Stimulated activated CD4-positive, alpha-beta T cell treated with anti-CD3 and anti-CD28 coated beads, Interleukin-12 subunit alpha, Interleukin-12 subunit beta, amount 100 ng/mL, for 48 hours (primary cell): Measurements from ENCODE around the gene APBB3.
A peak's percentile ranks its signal among the peaks of the same experiment; 100 is the strongest.

Experiments used
- DNase-seq, 3 donors: peaks; one replicate each; pipeline ENCODE4 v3.0.0-alpha.2; 2020; ENCODE audit warnings: low read depth in 2 of 3, low spot score in 1 of 3

The APBB3 gene

DNA sequence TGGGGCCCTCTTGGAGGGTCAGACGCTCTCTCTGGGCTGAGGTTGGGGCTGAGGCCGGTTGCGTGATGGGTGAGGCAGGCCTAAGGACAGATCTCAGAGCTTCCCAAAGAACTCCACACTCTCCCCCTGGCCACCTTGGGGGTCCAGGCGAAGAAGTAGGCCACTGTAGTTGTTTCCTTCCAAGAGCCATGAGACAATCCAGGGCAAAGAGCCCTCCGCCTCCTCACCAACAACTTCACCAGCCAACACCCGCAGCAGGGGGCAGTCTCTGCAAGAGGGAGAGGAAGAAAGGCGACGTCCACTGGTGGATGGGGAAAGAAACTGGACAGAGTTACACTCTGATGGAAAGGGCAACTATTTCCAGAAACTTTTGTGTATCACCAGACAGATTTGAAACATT is 10.9 kb upstream of the APBB3 start:
- no peak for DNase-seq

DNA sequence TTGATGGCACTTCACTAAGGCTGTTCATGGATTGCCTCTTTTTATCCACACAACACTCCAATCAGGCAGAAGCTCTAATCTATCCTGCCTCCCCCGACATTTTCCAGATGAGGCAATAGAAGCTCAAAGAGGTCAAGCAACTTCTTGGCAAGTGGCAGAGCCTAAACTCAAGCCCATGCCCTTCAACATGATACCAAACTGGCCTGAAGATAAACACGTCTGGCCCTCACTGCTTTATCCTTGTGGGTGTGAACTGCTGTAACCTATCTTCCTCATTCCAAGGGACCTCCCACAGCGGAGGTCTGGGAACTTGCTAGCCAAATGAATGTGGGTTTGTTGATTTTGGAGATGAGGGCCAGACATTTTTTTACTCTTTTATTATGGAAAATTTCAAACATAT is 9.8 kb upstream of the APBB3 start:
- no peak for DNase-seq

DNA sequence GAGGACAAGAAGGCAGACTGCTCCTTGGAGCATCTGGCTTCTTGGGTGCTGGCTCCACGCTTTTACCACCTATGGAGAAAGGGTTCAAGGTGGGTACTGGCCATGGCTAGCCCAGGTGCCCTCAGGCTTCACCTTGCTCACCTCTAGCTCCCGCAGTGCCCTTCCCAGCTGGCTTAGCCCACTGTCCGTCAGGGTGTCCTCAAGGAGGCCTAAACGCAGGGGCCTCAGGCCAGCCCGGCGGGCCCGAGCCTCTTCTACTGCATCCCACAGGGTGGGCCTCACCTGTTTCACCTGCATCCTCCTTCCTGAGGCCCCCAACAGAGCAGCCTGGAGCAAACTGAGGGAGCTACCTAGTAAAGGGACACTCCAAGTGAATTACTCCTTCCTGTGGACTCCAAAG is 9.3 kb upstream of the APBB3 start:
- no peak for DNase-seq

DNA sequence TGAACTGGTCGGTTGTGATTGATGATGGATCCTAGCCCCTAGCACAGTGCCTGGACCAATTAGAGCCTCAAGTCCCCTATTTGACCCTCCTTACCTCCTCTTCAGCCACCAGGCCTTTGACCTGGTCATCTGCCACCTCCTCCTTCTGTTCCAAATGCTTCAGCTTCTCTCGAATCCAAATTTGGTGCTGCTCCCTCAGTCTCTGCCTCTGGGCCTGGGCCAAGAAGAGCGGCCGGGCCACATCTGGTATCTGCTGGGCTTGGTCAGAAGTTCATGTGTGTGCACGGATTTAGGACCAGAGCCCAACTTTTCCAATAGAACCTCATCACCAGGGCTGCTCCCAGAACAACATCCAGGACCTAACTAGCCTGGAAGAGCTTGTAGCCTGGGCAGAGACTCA is 6.7 kb upstream of the APBB3 start:
- DNase-seq: no peak

DNA sequence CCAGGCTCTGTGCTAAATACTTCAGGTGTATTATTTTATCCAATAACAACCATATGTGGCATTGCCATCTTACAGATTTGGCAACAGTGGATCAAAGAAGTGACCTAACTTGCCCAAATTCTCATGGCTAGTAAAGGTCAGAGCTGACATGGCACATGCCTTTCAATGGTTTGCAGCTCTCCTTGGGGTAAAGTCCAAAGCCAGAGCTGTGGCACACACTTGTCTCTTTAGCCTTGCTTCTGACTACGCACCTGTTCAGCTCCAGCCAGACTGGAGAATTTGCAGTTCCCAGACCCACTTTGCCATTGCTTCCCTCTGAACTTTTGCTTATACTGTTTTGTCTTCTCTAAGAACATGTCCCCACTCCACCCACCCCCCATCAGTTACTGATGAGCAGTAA is 6.1 kb upstream of the APBB3 start:
- no peak for DNase-seq

DNA sequence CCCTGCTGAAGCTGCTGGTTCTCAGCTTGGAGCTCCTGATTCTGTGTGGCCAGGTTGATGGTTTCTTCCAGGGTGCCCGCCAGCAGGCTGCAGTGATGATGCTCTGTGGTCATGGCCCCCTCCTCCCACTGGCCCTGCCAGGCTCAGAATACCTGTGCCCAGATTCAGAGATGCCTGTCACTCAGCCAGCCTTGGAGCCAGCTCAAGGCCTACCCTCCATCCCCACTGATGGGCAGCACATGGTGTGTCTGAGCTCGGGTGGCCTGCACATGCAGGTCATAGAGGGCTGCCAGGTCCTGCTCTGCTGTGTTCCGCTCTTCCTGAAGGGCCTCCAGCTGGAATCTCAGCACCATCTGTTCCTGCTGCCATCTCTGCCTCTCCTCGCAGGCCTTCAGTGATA is 5.7 kb upstream of the APBB3 start:
- DNase-seq: no peak

DNA sequence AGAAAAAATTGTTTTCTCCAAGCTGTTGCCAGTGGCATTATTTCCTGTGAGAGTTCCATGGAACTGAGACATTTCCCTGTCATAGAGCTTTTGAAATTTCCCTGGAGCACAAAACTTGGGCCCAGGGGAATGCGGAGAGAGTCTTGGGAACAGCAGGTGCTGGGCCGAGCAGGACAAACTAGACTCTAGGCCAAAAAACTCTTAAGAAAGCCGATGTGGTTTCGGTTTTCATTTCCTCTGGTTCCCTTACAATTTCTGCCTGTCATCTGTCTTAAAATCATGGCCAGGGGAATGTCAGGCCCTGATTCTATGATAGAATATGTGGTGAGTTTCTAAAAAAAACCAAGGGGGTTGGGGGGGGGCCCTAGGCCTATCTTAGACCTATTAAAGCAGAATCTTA is 4.8 kb upstream of the APBB3 start:
- no peak for DNase-seq

DNA sequence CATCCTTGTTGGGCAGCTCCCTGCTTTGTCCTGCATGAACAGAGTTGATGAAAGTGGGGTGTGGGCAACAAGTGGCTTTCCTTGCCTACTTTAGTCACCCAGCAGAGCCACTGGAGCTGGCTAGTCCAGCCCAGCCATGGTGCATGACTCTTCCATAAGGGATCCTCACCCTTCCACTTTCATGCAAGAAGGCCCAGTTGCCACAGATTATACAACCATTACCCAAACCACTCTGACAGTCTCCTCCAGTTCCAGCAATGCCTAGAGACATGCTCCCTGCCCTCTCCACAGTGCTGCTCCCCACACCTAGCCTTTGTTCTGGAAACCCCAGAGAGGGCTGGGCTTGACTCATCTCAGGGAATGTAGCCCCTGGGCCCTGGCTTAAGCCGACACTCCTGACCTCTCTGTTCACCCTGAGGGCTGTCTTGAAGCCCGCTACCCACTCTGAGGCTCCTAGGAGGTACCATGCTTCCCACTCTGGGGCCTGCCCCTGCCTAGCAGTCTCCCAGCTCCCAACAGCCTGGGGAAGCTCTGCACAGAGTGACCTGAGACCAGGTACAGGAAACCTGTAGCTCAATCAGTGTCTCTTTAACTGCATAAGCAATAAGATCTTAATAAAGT is 4.2 kb upstream of the APBB3 start:
- no peak for DNase-seq

DNA sequence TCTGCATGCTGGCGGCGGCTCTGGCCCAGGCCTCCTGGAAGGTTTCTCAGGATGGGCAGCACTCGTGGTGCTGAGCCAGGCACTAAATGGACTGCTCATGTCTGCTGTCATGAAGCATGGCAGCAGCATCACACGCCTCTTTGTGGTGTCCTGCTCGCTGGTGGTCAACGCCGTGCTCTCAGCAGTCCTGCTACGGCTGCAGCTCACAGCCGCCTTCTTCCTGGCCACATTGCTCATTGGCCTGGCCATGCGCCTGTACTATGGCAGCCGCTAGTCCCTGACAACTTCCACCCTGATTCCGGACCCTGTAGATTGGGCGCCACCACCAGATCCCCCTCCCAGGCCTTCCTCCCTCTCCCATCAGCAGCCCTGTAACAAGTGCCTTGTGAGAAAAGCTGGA is 3.5 kb upstream of the APBB3 start:
- DNase-seq: no peak

DNA sequence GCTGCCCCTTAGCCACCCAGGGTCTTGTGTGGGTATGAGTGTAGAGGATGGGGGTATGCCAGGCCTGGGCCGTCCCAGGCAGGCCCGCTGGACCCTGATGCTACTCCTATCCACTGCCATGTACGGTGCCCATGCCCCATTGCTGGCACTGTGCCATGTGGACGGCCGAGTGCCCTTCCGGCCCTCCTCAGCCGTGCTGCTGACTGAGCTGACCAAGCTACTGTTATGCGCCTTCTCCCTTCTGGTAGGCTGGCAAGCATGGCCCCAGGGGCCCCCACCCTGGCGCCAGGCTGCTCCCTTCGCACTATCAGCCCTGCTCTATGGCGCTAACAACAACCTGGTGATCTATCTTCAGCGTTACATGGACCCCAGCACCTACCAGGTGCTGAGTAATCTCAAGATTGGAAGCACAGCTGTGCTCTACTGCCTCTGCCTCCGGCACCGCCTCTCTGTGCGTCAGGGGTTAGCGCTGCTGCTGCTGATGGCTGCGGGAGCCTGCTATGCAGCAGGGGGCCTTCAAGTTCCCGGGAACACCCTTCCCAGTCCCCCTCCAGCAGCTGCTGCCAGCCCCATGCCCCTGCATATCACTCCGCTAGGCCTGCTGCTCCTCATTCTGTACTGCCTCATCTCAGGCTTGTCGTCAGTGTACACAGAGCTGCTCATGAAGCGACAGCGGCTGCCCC is 2.9 kb upstream of the APBB3 start:
- DNase-seq: no peak

DNA sequence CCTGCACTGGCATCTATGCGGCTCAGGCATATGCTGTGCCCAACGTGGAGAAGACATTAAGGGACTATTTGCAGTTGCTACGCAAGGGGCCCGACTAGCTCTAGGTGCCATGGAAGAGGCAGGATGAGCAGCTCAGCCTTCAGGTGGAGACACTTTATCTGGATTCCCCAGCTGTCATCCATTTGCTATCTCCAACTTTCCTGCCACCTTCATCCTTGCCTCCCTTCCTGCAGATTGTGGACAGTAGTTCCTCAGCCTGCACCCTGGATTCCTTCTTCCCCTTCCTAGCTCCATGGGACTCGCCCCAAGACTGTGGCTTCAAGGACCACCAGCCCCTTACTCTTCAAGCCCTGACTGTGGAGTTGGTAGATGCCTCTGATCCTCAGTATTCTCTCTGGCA is 2.3 kb upstream of the APBB3 start:
- DNase-seq: no peak

DNA sequence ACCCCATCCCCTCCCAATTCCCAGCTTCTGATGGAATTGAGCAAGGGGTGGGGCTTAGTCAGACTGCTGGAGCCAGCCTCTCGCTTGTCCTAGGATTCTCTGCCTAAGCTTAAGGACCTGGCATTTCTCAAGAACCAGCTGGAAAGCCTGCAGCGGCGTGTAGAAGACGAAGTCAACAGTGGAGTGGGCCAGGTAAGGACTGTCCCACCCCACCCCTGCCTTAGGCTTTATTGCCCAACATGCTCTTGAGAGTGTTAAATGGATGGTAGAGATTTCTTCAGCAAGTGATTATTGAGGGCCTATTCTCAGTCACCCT is 1.3 kb upstream of the APBB3 start:
- no peak for DNase-seq

DNA sequence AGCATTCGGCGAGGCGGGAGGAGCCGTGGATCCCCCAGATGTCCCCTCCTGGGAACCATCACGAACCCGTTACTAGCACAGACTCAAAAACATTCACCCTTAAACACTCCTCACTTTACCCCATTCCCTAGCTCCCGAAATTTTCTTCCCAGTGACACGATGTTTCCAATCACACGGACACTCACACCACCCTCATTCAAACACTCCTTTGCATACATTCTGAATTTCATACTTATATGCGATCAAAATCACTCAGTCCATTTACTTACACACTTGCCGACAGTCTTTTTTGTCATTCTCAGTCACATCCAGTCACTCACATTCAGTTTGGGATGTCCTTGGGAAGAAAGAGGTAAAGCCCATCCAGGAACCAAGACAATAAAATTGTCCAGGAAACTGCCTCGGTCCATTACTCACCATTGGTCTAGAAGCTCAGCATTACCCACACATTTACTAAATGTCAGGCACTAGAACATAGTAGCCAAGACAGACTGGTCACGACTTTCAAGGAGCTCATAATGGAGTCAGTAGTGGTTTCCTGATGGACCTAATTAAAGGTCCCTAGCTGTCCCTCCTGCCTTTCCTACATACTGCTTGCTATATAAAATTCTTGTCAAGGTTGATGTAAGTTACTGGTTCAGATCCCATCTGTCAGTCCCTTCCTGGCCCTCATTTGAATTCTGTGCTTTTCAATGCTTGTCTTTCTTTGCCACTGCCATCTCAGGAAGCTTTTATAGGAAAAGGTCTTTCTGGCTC is 804 bp upstream of the APBB3 start:
- DNase-seq: no peak

DNA sequence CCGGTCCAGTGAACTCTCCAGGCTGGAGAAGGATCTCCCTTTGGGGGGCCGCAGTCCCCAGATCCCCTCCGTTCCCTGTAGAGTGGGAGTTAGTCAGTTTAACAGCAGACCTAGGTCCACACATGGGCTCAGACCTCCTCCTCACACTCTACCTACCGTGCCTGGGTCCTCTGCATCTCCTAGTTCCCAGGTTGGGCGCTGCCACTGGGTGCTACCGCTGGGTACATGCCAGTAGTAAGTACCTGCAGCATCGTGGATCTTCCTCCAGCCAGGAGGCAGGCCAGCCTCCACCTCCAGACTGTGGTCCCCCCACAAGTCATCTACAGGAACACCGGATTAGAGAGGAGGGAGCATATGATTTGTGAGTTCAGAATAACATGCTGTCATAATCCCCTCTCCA is 802 bp downstream of the APBB3 start:
- DNase-seq: no peak

DNA sequence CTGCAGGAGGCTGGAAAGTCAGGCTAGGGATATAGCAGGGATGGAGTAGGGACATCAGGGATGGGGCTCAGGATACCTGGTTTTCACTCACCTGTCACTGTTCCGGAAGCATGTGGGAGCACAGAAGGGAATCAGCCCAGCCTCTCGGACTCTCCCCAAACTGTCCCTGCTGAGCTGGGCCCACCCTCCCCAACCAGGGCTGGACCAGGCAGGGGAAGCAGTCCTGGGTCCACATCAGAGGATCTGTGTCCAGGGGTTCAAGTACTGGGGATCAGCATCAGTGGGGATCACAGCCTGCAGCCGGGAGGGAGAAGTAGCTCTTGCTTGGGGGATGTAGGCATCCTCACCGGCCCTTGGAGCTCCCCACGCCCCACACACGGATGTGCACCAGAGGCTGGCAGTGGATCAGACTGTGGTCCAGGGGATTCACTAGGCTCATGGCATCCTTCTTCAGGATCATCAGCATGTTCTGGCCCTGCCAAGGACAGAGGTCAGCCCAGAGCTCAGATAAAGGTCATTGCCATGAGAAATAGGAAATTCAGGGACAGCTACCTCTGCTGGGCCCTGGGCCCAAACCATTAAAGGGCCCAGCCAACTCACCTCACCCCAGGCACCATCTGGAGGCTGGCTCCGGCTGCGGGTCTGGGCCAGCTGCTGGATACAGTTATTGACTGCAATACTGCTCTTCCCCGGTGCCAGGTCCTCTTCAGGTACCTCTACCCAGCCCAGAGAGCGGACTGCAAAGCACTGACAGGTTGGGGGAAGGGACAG is 2.5 kb downstream of the APBB3 start:
- no peak for DNase-seq

DNA sequence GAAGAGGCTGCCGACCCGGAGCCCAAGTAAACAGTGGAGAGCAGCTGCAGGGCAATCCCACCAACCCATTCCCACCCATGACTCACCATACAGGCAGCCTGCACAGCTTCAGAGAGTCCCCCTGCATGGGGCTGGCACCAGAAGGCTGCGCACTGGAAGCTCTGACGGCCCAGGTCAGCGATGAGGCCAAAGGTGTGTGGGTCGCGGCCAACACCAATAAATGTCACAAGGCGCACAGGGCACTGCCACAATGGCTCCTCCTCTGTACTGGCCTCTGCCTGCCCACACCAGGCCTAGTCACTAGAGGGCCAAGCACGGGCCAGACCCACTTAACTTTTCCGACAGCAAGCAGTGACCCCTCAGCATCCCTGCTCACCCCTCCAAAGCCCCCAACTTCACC is 4.2 kb downstream of the APBB3 start:
- no peak for DNase-seq

DNA sequence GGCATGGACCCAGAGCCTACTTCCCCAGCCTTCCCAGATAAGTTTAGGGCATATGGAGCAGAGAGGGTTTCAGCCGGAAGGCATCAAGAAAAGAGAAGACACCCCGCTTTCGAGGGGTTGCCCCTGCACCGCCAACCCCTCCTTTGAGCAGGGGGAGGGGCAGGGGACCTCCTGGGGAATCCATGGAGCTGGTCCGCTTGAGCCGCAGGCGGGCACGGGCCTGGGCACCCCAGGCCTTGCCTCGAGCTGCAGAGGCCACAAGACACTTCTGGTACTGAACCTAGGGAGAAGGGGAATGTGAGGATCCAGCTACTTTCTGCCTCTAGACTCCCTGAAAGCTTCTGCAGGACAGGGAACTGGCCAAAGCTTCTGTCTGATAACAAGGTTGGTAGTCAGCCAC is 5.9 kb downstream of the APBB3 start:
- DNase-seq: no peak

DNA sequence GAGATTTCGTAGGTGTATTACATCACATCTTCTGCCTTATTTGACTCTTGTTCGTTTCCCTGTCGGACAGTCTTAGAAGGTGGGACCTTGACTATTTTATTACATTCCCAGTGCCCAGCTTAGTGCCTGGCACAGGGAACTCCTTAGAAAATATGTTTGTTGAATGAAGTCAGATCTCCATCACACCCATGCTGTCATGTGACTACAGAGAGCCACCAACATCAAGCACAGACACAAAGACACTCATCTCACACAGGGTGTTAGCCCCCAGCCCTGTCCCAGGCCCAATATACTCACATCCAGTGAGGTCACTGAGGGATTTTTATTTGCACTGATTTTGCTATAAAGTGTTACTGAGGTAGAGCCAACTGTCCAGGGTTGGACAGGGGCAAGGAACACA is 6.4 kb downstream of the APBB3 start:
- no peak for DNase-seq

DNA sequence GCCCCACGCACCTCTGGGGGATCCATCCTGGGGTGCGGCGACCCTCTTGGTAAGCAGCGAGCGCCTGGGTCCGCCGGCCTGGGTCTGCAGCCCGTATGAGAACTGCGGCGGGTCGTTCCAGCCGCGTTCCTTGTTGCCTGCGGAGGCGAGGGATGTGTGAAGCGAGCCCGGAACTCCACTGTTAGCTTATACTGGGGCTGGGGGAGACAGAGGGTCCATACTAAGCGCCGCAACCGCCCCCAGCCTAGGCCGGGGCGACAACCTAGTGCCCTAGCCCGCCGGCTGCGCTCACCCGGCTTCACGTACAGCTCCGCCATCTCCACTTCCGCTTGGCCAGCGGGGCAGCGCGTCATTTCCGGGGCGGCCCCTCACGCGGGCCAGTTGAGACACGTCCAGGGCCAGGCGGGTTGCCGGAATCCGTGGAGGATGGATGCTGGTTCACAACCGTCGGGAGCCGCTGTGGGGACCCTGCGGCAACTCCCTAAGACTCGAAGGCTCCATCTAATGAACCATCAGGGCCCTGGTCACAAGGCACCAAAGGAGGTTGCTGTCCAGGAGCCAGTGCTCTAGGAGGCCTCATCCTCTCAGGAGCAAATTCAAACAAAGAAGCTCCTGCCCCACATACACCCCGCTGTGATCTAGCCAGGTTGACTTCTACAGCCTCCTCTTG is 7.1 kb downstream of the APBB3 start, which contains the start of gene SRA1:
Gene SRA1, minus strand, starts transcription at position 338 of the 670 bp plus-strand sequence. Its CDS starts 21 bp downstream, at position 317.
- DNase-seq: peak; percentile 75 to 85 (median 76)

DNA sequence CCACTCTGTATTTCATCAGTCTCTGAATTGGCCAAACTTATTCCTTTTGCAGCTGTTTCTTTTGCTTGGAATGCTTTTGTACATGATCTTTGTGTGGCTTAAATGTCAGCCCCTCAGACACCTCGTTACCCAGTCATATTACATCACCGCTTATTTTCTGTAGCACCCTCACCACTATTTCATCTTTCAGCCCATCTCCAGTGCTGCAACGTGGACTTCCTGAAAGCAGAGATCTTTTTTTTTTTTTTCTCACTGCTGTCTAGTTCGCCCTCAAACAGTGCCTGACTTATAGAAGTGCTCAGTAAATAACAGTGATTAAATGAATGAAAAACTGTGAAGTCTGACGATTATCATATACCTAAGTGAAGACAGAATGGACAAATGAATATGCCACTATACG is 8.0 kb downstream of the APBB3 start:
- no peak for DNase-seq

DNA sequence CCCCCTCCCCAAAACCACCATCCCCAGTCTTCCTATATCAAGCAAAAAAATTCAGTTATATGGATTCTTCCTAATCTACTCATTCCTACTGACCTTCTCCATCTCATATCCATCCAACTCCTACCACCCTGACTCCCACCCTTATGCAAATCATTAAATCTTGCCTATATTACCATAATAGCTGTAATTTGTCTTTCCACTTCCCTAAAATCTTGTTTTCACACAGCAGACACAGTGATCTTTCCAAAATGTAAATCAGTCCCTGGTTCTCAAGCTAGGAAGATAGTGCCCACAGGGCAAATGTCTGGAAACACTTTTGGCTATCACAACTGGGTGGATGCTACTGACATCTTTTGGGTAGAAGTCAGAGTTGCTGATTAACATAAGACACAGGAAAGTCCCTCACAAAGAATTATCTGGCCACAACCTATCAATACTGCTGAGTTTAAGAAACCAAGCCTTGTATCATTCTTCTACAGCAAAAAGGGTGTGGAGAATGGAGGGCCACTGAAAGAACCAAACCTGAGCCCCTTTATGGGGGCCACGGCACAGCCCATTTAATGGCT is 8.6 kb downstream of the APBB3 start:
- DNase-seq: no peak
